WTC11 (cell line): ENCODE results near the gene NAGA. TPM values are rescaled to one million over a fixed set of nuclear protein-coding genes. Genes with fewer than 3 reads are reported as not detected.

Experiments used
- ATAC-seq: fragments of 200-7000 bp; cut with Tn5 transposase; 2 replicates; pipeline ENCODE4 v1.10.0; 2021; ENCODE audit warnings: mild to moderate bottlenecking, moderate library complexity
- Bru-seq: library from RNA; stranded (reverse); fragments of 400-500 nt; gene quantifications from one replicate; lab custom pipeline; 2021; lab: Mats Ljungman, UMichigan
- CTCF ChIA-PET: fragments of 300-600 bp; sonication (Branson Sonifier 250); formaldehyde crosslinking; loops from one replicate; lab custom pipeline; 2021; ENCODE audit warnings: antibody characterized with exemption; lab: Charles Lee
- POLR2A ChIA-PET: fragments of 350-600 bp; sonication (Branson Sonifier 250); formaldehyde crosslinking; loops from one replicate; lab custom pipeline; 2021; ENCODE audit warnings: antibody characterized with exemption; lab: Charles Lee
- DNase-seq: peaks from one replicate; pipeline ENCODE4 v3.0.0; 2021; ENCODE audit warnings: low spot score
- H3K27ac Mint-ChIP-seq: 2 replicates; pipeline ENCODE4 v1.8.0; 2021; ENCODE audit warnings: mixed read lengths
- H3K27me3 Mint-ChIP-seq: 2 replicates; pipeline ENCODE4 v1.8.0; 2021; ENCODE audit warnings: low read depth, mild to moderate bottlenecking, moderate library complexity, mixed read lengths
- H3K36me3 Mint-ChIP-seq: 2 replicates; pipeline ENCODE4 v1.8.0; 2021; ENCODE audit warnings: mixed read lengths
- H3K4me1 Mint-ChIP-seq: 2 replicates; pipeline ENCODE4 v1.8.0; 2022; ENCODE audit warnings: mixed read lengths
- H3K4me3 Mint-ChIP-seq: 2 replicates; pipeline ENCODE4 v1.8.0; 2021; ENCODE audit warnings: mild to moderate bottlenecking, moderate library complexity, mixed read lengths
- H3K9me3 Mint-ChIP-seq: 2 replicates; pipeline ENCODE4 v1.8.0; 2021; ENCODE audit warnings: mixed read lengths
- AR ChIP-seq: fragments of 250-450 bp; sonication (Bioruptor Pico); IDR thresholded peaks from 2 replicates; pipeline ENCODE4 v1.9.0; 2021; ENCODE audit warnings: mild to moderate bottlenecking
- E2F1 ChIP-seq: sonication (generic); formaldehyde crosslinking; IDR thresholded peaks from 2 replicates; pipeline ENCODE4 v1.8.0; 2022; ENCODE audit warnings: mild to moderate bottlenecking, missing genetic modification reagents
- E2F5 ChIP-seq: sonication (generic); formaldehyde crosslinking; IDR thresholded peaks from 2 replicates; pipeline ENCODE4 v1.8.1; 2022; ENCODE audit warnings: mild to moderate bottlenecking, moderate library complexity, missing genetic modification reagents
- FOXP4 ChIP-seq: sonication (generic); formaldehyde crosslinking; IDR thresholded peaks from 2 replicates; pipeline ENCODE4 v1.8.0; 2022; ENCODE audit warnings: mild to moderate bottlenecking, missing genetic modification reagents
- GABPB1 ChIP-seq: sonication (generic); formaldehyde crosslinking; IDR thresholded peaks from 2 replicates; pipeline ENCODE4 v1.8.1; 2023; ENCODE audit warnings: mild to moderate bottlenecking, missing genetic modification reagents
- GTF2I ChIP-seq: fragments of 250-450 bp; sonication (Bioruptor Pico); conservative IDR thresholded peaks from 2 replicates; pipeline ENCODE4 v1.4.0; 2021; ENCODE audit warnings: mild to moderate bottlenecking
- JAZF1 ChIP-seq: fragments of 250-450 bp; sonication (Bioruptor Pico); IDR thresholded peaks from 2 replicates; pipeline ENCODE4 v1.9.0; 2021; ENCODE audit warnings: moderate library complexity, mild to moderate bottlenecking, inconsistent platforms
- KAT7 ChIP-seq: sonication (generic); formaldehyde crosslinking; IDR thresholded peaks from 2 replicates; pipeline ENCODE4 v1.8.1; 2023; ENCODE audit warnings: missing genetic modification reagents, mild to moderate bottlenecking, borderline replicate concordance
- MAX ChIP-seq: sonication (generic); formaldehyde crosslinking; IDR thresholded peaks from 2 replicates; pipeline ENCODE4 v1.8.0; 2022; ENCODE audit warnings: mild to moderate bottlenecking, missing genetic modification reagents
- NFE2L1 ChIP-seq: sonication (generic); formaldehyde crosslinking; IDR thresholded peaks from 2 replicates; pipeline ENCODE4 v1.8.1; 2023; ENCODE audit warnings: missing genetic modification reagents
- SP1 ChIP-seq: sonication (generic); formaldehyde crosslinking; conservative IDR thresholded peaks from 2 replicates; pipeline ENCODE4 v1.8.1; 2022; ENCODE audit warnings: missing genetic modification reagents
- TCF7 ChIP-seq: sonication (generic); formaldehyde crosslinking; IDR thresholded peaks from 2 replicates; pipeline ENCODE4 v1.8.0; 2022; ENCODE audit warnings: mild to moderate bottlenecking, low read depth, missing genetic modification reagents, moderate library complexity
- TEAD1 ChIP-seq: sonication (generic); formaldehyde crosslinking; IDR thresholded peaks from 2 replicates; pipeline ENCODE4 v1.8.0; 2022; ENCODE audit warnings: mild to moderate bottlenecking, missing genetic modification reagents
- TP53 ChIP-seq: sonication (generic); formaldehyde crosslinking; IDR thresholded peaks from 2 replicates; pipeline ENCODE4 v1.8.1; 2023; ENCODE audit warnings: mild to moderate bottlenecking, missing genetic modification reagents
- USF2 ChIP-seq: sonication (generic); formaldehyde crosslinking; IDR thresholded peaks from 2 replicates; pipeline ENCODE4 v1.8.1; 2023; ENCODE audit warnings: mild to moderate bottlenecking, missing genetic modification reagents, moderate library complexity
- ZBTB43 ChIP-seq: sonication (generic); formaldehyde crosslinking; IDR thresholded peaks from 2 replicates; pipeline ENCODE4 v1.8.1; 2023; ENCODE audit warnings: mild to moderate bottlenecking, missing genetic modification reagents
- ZMAT4 ChIP-seq: fragments of 250-450 bp; sonication (Bioruptor Pico); IDR thresholded peaks from 2 replicates; pipeline ENCODE4 v1.9.0; 2021; ENCODE audit warnings: mild to moderate bottlenecking
- ZNF121 ChIP-seq: sonication (generic); formaldehyde crosslinking; IDR thresholded peaks from 2 replicates; pipeline ENCODE4 v1.8.0; 2023; ENCODE audit warnings: missing genetic modification reagents
- ZNF219 ChIP-seq: sonication (generic); formaldehyde crosslinking; IDR thresholded peaks from 2 replicates; pipeline ENCODE4 v1.8.0; 2023; ENCODE audit warnings: missing genetic modification reagents, mild to moderate bottlenecking, borderline replicate concordance
- ZNF232 ChIP-seq: sonication (generic); formaldehyde crosslinking; IDR thresholded peaks from 2 replicates; pipeline ENCODE4 v1.8.0; 2022; ENCODE audit warnings: mild to moderate bottlenecking, missing genetic modification reagents
- ZNF263 ChIP-seq: sonication (generic); formaldehyde crosslinking; IDR thresholded peaks from 2 replicates; pipeline ENCODE4 v1.8.1; 2022; ENCODE audit warnings: low read depth, mild to moderate bottlenecking, moderate library complexity, missing genetic modification reagents
- long read RNA-seq, 3 experiments: library from RNA in 1 of 3; library from capped mRNA in 1 of 3; library from polyadenylated mRNA in 1 of 3; unstranded in 2 of 3; stranded (forward) in 1 of 3; transcript quantifications; one replicate each; pipeline ENCODE4 v2.0.0, GENCODE V29; 2021
- total RNA-seq: library from RNA; stranded (reverse); gene quantifications from 3 replicates; pipeline ENCODE4 v1.2.3, GENCODE V29; 2021

NAGA gene
- 19.4 to 22.8 TPM (median 22.3 TPM) in 3 replicates for total RNA-seq
- Bru-seq, nascent RNA = percentile 58 among the genes with signal in this experiment
- long read RNA-seq, experiment 1, transcript NAGA-201 (9 exons, 3,694 nt) = major isoform, 89 of 154 reads
- long read RNA-seq, experiment 1, transcript NAGA-203 (10 exons, 1,856 nt) = minor isoform, 22 of 154 reads
- long read RNA-seq, experiment 1, transcript NAGA-202 (10 exons, 1,869 nt) = minor isoform, 18 of 154 reads
- long read RNA-seq, experiment 1, partial matches to known transcripts = 12 of 154 reads
- long read RNA-seq, experiment 1, other reads (novel, unspliced or antisense) = 13 of 154 reads
- long read RNA-seq, experiment 2, transcript NAGA-201 (9 exons, 3,694 nt) = major isoform, 9 of 43 reads
- long read RNA-seq, experiment 2, partial matches to known transcripts = 8 of 43 reads
- long read RNA-seq, experiment 2, other reads (novel, unspliced or antisense) = 21 of 43 reads
- long read RNA-seq, experiment 3, transcript NAGA-201 (9 exons, 3,694 nt) = major isoform, 9 of 18 reads
- long read RNA-seq, experiment 3, partial matches to known transcripts = 0 of 18 reads
- long read RNA-seq, experiment 3, other reads (novel, unspliced or antisense) = 2 of 18 reads

GRCh38 chr22:42070517-42071422 is at the start of gene NAGA:
Gene NAGA (minus strand): TSS chr22:42070812. CDS start chr22:42070297, 515 bp downstream.
- H3K4me3 Mint-ChIP-seq = peak within 1 kb of the TSS; percentile 72
- peak within 1 kb of the TSS; percentile 8; the same call in 1 of the 2 replicates for H3K27ac Mint-ChIP-seq
- peaks cover 16% of the 10 kb centered on the region for H3K36me3 Mint-ChIP-seq
- POLR2A ChIA-PET = interaction anchor here (0.5 to 2.8 kb wide), 7 partner anchors 9 to 140 kb away, joined by 3 to 10 read pairs (median 6); partner anchors contain the start of genes CENPM and NDUFA6
- CTCF ChIA-PET = interaction anchor here (1.0 to 2.8 kb wide), 7 partner anchors 20 to 373 kb away, joined by 3 to 22 read pairs (median 6); partner anchors contain the start of genes NDUFA6, SMIM45 and TNFRSF13C
- H3K27me3 Mint-ChIP-seq = peaks cover 28% of the 10 kb centered on the region
- H3K4me1 Mint-ChIP-seq = peaks cover 45% of the 10 kb centered on the region
- peak; percentile 97 for DNase-seq
- ATAC-seq = peak; percentile 95
- no peaks in the 10 kb centered on the region for H3K9me3 Mint-ChIP-seq
- TF ChIP-seq NFE2L1 (CRISPR knock-in tag) (peak; percentile 11; the same call in 1 of the 2 replicates), E2F1 (CRISPR knock-in tag) (0 out of 2 replicates have a peak, but pooled peaks have one; percentile 32), GTF2I (CRISPR knock-in tag) (no peak), TCF7 (CRISPR knock-in tag) (no peak; the same call in 1 of the 2 replicates), ZBTB43 (CRISPR knock-in tag) (no peak), ZNF232 (CRISPR knock-in tag) (no peak), JAZF1 (CRISPR knock-in tag) (no peak), GABPB1 (CRISPR knock-in tag) (0 out of 2 replicates have a peak, but pooled peaks have one; percentile 29), ZNF219 (no peak; the same call in 1 of the 2 replicates), ZNF121 (peak; percentile 20; the same call in 1 of the 2 replicates), TEAD1 (peak; percentile 88), SP1 (CRISPR knock-in tag) (peak; percentile 69), KAT7 (CRISPR knock-in tag) (no peak), MAX (CRISPR knock-in tag) (peak; percentile 98), USF2 (0 out of 2 replicates have a peak, but pooled peaks have one; percentile 31), FOXP4 (CRISPR knock-in tag) (peak; percentile 95), TP53 (peak; percentile 88; the same call in 1 of the 2 replicates), ZMAT4 (CRISPR knock-in tag) (no peak), ZNF263 (CRISPR knock-in tag) (no peak), AR (CRISPR knock-in tag) (no peak), E2F5 (peak; percentile 90)
